Measurements from ENCODE around the gene YY1. TPM values are rescaled to one million over a fixed set of nuclear protein-coding genes. Genes with fewer than 3 reads are reported as not detected.

The YY1 gene
- total RNA-seq, 4 donors from 2014 or later: 39.3 to 48.7 (median 43.7) TPM

GRCh38 chr14:100302616-100303015, 63.7 kb downstream of the YY1 start:
- no peak for ATAC-seq
- intact Hi-C loops (cut with DNase I; ENCODE audit: low total_unique reads): no loop called here
- H3K27ac ChIP-seq: no peak overlapping the region

GRCh38 chr14:100303179-100303578, 64.2 kb downstream of the YY1 start:
- H3K36me3 ChIP-seq: no peaks in the 10 kb centered on the region
- H3K4me3 ChIP-seq: no peak overlapping the region
- no peak overlapping the region for H3K27ac ChIP-seq
- DNase-seq (no peak), ATAC-seq (no peak)
- in situ Hi-C loops (cut with MboI; ENCODE audit: low sequenced_read_pairs in 4 of 4): no loop called here
- no peaks in the 10 kb centered on the region for H3K9me3 ChIP-seq
- intact Hi-C loops (cut with DNase I; ENCODE audit: low total_unique reads): no loop called here
- no peaks in the 10 kb centered on the region for H3K27me3 ChIP-seq
- H3K4me1 ChIP-seq: peaks cover 16 to 17% of the 10 kb centered on the region in 2 donors
- peak; percentile 16 to 57 (median 43) for TF ChIP-seq CTCF (IDR thresholded peaks at IDR 0.05 in 4 of 5, conservative IDR thresholded peaks at IDR 0.05 in 1 of 5)
- no peak for TF ChIP-seq POLR2A (IDR thresholded peaks at IDR 0.05)

More at GRCh38 chr14:100302616-100303015, 63.7 kb downstream of the YY1 start:
- TF ChIP-seq CTCF (IDR thresholded peaks at IDR 0.05 in 4 of 5, conservative IDR thresholded peaks at IDR 0.05 in 1 of 5): no peak
- no peak for TF ChIP-seq POLR2A (IDR thresholded peaks at IDR 0.05)
- Histone ChIP-seq H3K9me3 (no peaks in the 10 kb centered on the region), H3K36me3 (no peaks in the 10 kb centered on the region), H3K4me1 (peaks cover 18% of the 10 kb centered on the region in 2 donors), H3K4me3 (no peak overlapping the region), H3K27me3 (no peaks in the 10 kb centered on the region)
- DNase-seq: no peak
- in situ Hi-C loops (cut with MboI; ENCODE audit: low sequenced_read_pairs in 4 of 4): no loop called here

- H3K36me3 ChIP-seq: no peaks in the 10 kb centered on the region
- intact Hi-C loops (cut with DNase I; ENCODE audit: low total_unique reads): loop anchor here (2.0 kb wide), 1 partner anchor 19 kb away; no protein-coding TSS in a partner anchor
- TF ChIP-seq CTCF (IDR thresholded peaks at IDR 0.05 in 4 of 5, conservative IDR thresholded peaks at IDR 0.05 in 1 of 5) (no peak), POLR2A (IDR thresholded peaks at IDR 0.05) (no peak)
- H3K4me1 ChIP-seq: peaks cover 10 to 21% of the 10 kb centered on the region in 2 donors
- no peak overlapping the region for H3K27ac ChIP-seq
- in situ Hi-C loops (cut with MboI; ENCODE audit: low sequenced_read_pairs in 4 of 4): no loop called here
- ATAC-seq (no peak), DNase-seq (no peak)
- no peak overlapping the region for H3K4me3 ChIP-seq
- no peaks in the 10 kb centered on the region for H3K27me3 ChIP-seq
- no peaks in the 10 kb centered on the region for H3K9me3 ChIP-seq
Observed at GRCh38 chr14:100303925-100304324, 65.0 kb downstream of the YY1 start.

DNA sequence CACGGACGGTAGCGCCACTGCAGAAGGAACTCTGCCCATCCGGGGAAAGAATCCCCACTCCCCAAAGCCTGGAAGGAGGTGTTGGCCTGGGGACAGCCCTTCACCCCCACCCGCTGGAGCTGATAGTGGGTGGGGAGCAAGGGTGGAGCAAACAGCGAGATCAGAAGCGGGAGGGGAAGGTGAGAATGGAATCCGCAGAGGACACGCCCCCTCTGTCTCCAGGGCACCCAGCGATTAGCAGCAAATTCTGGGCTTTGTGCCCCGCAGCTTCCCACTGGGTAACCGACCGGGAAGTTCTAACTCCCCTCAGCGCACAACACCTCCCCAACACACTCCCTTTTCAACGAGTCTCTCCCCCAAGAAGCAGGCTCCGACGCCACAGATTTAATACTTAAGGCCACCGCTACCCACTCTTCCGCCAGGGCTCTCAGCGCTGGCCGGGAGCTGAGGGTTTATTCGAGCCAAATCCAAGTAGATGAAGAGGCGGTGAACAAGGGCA, 65.9 kb downstream of the YY1 start:
- in situ Hi-C loops (cut with MboI; ENCODE audit: low sequenced_read_pairs in 4 of 4): no loop called here
- DNase-seq (no peak), ATAC-seq (no peak)
- TF ChIP-seq CTCF (IDR thresholded peaks at IDR 0.05 in 4 of 5, conservative IDR thresholded peaks at IDR 0.05 in 1 of 5) (no peak), POLR2A (IDR thresholded peaks at IDR 0.05) (no peak)
- Histone ChIP-seq H3K4me1 (peaks cover 10 to 27% of the 10 kb centered on the region in 2 donors), H3K9me3 (no peaks in the 10 kb centered on the region), H3K27me3 (no peaks in the 10 kb centered on the region), H3K27ac (peak overlapping the region; percentile 79 to 96 (median 94)), H3K36me3 (no peaks in the 10 kb centered on the region), H3K4me3 (peak overlapping the region; percentile 68 to 98 (median 87))
- intact Hi-C loops (cut with DNase I; ENCODE audit: low total_unique reads): loop anchor here (2.0 kb wide), 1 partner anchor 20 kb away; no protein-coding TSS in a partner anchor
